ENCODE measurements around the gene JUN. TPM values are rescaled to one million over a fixed set of nuclear protein-coding genes. Genes with fewer than 3 reads are reported as not detected.

JUN gene
- total and polyA plus RNA-seq, 2 of the 13 experiments (the other 11 are each of a cell fraction or from before 2014, with no cell fraction given), result 18.2 to 22.3 TPM

- TF ChIP-seq DMTF1 (CRISPR knock-in tag; IDR thresholded peaks at IDR 0.05), result no peak
- no peak for TF ChIP-seq CEBPZ (IDR thresholded peaks at IDR 0.05; ENCODE audit: low read length)
- peak; percentile 87 for TF ChIP-seq ELF3 (CRISPR knock-in tag; IDR thresholded peaks at IDR 0.05)
- no peak for TF ChIP-seq SALL2 (CRISPR knock-in tag; IDR thresholded peaks at IDR 0.05)
- TF ChIP-seq ZNF567 (CRISPR knock-in tag; IDR thresholded peaks at IDR 0.05; ENCODE audit: borderline replicate concordance), result no peak
- no peak for TF ChIP-seq NR1H2 (CRISPR knock-in tag; IDR thresholded peaks at IDR 0.05; ENCODE audit: borderline replicate concordance, low read depth)
- TF ChIP-seq POLR2AphosphoS2 (IDR thresholded peaks at IDR 0.05; ENCODE audit: low read depth, low read length), result no peak
- TF ChIP-seq KLF16 (CRISPR knock-in tag; IDR thresholded peaks at IDR 0.05), result no peak
- TF ChIP-seq ZNF331 (CRISPR knock-in tag; IDR thresholded peaks at IDR 0.05), result no peak
- no peak for TF ChIP-seq HCFC1 (IDR thresholded peaks at IDR 0.05; ENCODE audit: low read depth, low read length)
- TF ChIP-seq PAWR (CRISPR knock-in tag; IDR thresholded peaks at IDR 0.05; ENCODE audit: borderline replicate concordance), result no peak
- no peak for TF ChIP-seq RFX1 (IDR thresholded peaks at IDR 0.05)
- no peak for TF ChIP-seq ZNF619 (CRISPR knock-in tag; IDR thresholded peaks at IDR 0.05)
- TF ChIP-seq ZBTB1 (CRISPR knock-in tag; IDR thresholded peaks at IDR 0.05; ENCODE audit: borderline replicate concordance), result no peak
- no peak for TF ChIP-seq ZNF333 (CRISPR knock-in tag; IDR thresholded peaks at IDR 0.05; ENCODE audit: borderline replicate concordance)
- no peak for TF ChIP-seq CCDC6 (CRISPR knock-in tag; IDR thresholded peaks at IDR 0.05)
- TF ChIP-seq NKX3-1 (CRISPR knock-in tag; IDR thresholded peaks at IDR 0.05), result no peak
- no peak for TF ChIP-seq RNF219 (CRISPR knock-in tag; IDR thresholded peaks at IDR 0.05)
- no peak for TF ChIP-seq ZBTB43 (CRISPR knock-in tag; conservative IDR thresholded peaks at IDR 0.05)
- TF ChIP-seq ZNF629 (CRISPR knock-in tag; conservative IDR thresholded peaks at IDR 0.05), result peak; percentile 73
- TF ChIP-seq E2F1 (CRISPR knock-in tag; IDR thresholded peaks at IDR 0.05), result no peak
- TF ChIP-seq PCBP2 (optimal IDR thresholded peaks at IDR 0.05; ENCODE audit: low read depth, low read length, poor library complexity, severe bottlenecking), result no peak
Measured at GRCh38 chr1:58763214-58763613, 20.6 kb downstream of the JUN start (continued).

Data from HepG2 (cell line).